GM18499 (cell line): ENCODE measurements around the gene HSD3B1.
A peak's percentile ranks its signal among the peaks of the same experiment; 100 is the strongest.
"Not testable (repeated sequence)": the region's sequence is repeated elsewhere in the genome, so short reads cannot be mapped to it uniquely, and the experiment has no call there.

Source experiments
- ATAC-seq: cut with Tn5 transposase; IDR thresholded peaks from one replicate; pipeline ENCODE4 v1.9.1; 2021; ENCODE audit warnings: moderate number of reproducible peaks; ENCODE audit not compliant: insufficient read depth, unreplicated experiment

The HSD3B1 gene

DNA sequence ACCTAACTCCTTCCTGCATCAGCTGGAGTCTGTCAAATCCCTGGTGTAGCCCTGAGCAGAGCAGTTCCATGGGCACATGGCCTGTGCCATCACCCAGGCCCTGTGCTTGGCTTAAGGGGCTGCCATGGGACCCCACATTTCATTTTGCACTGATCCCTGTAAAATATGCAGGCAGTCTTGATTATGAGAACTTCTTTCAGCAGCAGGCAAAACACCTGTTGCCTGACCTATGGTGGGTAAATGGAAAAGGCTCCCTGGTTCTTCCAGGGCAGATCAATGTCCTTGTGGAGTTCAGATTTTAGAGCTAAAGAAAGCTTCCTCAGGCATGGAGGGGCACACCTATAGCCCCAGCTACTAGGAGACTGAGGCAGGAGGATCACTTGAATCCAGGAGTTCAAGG, 44.2 kb downstream of the HSD3B1 start:
- ATAC-seq = no peak

DNA sequence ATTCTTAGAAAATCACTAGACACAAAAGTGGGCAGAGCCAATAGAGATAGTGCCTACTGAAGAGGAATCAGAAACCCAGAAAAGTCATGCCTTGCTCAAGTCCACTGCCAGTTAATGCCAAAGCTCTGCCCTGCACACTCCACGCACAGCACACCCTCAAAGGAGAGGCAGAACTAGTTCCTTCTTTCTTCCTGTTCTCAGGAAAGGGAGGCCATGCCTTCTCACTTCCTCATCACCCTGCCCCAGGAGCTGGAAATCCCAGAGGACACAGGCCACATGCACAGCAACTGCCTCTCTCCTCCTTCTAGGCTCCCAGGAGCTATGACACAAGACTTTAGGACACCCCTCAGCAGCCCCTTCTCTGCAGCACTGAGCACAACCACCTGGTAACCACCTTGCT, 45.6 kb downstream of the HSD3B1 start:
- not testable (repeated sequence) for ATAC-seq

DNA sequence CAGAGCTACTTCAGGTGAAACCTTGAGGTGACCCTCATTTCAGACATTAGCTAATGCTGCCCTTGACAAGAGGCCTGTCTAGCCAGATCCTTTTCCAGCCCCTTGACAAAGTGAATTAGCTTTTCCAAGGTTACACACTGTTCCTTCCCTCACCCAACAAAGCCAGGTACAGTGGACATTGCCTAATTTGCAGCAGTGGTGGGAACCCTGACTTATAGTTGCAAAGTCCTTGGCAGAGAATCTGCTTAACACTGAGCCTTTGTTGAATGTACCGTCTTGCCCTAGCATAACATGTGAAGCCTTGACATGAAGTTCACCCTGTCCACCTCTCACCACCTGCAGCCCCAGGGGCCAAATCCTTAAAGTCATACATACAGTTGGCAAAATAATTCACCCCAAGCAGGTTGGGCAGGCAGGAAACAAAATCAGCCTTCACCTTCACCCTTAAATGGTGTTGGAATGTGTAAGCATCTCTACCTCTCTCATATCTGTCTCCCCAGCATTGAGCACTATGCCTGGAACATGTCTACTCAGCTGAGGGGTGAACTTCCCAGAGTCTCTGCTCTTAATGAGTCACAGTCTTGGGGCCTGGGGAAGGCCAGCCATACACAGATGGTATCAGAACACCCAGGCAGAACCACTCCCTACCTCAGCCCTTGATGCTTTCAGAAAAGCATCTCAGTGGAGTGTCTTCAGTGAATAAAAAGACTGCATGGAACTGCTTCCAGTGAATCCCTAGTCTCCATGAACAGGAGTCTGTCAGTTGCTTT, 46.5 kb downstream of the HSD3B1 start:
- not testable (repeated sequence) for ATAC-seq

DNA sequence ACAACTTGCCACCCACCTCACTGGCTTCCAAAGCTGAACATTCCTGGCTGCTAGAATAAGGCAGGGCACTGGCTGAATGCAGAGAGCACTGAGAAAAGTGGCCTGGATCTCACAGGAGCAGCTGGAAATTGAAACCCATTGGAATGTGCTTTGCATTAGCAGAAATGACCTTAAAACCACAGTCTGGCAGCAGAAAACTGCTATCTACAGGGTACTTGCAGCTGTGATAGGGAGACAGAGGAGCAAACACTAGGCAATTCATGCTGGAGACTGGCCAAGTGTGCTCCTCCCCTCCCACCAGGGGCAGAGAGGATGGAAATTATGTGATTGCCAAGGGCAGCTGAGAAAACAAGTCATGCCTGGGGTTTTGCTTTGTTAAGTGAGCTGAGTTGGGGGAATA, 47.2 kb downstream of the HSD3B1 start:
- ATAC-seq = no peak

DNA sequence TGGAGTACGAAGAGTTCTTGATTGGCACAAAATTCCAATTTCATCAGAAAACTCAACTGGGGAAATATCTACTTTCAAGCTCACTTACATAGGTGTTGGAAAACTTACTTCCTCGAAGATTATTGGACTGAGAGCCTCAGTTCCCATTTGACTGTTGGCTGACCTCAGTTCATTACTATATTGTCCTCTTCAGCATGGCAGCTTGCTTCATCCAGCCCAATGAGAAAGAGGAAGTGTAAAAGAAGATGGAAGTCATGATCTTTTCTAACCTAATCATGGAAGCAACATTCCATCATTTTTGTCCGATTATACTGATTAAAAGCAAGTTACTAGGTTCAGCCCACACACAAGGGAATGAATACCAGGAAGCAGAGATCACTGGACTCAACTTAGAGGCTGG, 49.4 kb downstream of the HSD3B1 start:
- ATAC-seq = no peak

DNA sequence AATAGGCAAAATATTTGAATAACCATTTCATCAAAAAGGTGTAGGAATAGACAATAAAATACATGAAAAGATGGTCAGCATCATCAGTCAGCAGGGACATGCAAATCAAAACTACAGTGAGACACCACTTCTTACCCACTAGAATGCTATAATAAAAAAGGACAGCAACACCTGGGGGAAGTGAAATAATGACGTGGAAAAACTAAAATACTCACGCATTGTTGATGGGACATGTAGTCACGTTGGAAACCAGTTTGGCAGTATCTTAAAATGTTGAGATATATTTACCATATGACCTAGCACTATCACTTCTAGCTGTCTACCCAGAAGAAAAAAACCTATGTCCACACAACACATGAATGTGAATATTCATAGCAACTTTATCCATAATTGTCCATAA, 53.4 kb downstream of the HSD3B1 start:
- peak; percentile 59 for ATAC-seq

DNA sequence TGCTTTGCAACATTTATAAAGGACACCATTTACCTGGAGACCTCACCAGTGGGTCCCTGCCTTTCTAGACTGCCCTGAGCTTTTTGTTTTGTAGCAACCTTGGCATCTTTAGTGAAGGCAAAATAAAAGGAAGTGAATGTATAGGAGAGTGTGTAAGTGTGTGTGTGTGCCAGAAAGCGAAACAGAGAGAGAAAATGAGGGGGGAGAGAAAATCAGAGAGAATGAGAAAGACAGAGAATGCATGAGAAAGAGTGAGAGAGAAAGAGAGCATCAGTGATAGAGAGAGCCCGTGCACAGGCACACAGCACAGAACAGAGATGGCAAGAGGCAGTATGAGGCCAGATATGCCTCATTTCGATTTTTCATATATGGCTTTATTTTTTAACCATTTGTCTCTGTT, 57.5 kb downstream of the HSD3B1 start:
- ATAC-seq = no peak
